HL-60/S4 treated with phorbol 12-myristate 13-acetate at 8.2 ng/mL for 4 days and 3 days (cell line): ENCODE data around the gene HBA1.
"Not testable (repeated sequence)": the region's sequence is repeated elsewhere in the genome, so short reads cannot be mapped to it uniquely, and the experiment has no call there.

ENCODE experiments used
- in situ Hi-C: fragments of 300-500 bp; cut with MboI; formaldehyde crosslinking; loops from 2 replicates; pipeline ENCODE4 v1.15.0; 2022; ENCODE audit warnings: low sequenced_read_pairs

Gene HBA1

GRCh38 chr16:159136-159849 is 17.2 kb upstream of the HBA1 start:
- in situ Hi-C loops, result no loop called here

GRCh38 chr16:160242-160641 is 16.2 kb upstream of the HBA1 start:
- in situ Hi-C loops, result not testable (repeated sequence)

DNA sequence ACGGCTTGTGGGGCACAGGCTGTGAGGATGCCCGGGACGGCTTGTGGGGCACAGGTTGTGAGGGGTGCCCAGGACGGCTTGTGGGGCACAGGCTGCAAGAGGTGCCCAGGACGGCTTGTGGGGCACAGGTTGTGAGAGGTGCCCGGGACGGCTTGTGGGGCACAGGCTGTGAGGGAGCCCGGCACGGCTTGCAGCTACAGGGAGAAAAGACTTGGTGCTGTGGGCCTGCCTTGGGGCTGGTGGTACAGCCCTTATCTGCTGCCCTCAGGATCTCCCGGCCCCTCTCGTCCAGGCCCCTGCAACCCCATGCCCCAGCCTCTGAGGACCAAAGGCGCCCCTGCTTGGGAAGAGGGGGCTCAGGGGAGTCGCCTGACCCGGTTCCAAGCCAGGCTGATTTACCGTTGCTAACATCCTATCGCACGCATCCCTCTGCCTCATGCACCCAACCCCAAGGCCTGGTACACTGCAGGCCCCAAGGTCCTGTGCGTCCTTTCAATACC is 15.7 kb upstream of the HBA1 start:
- in situ Hi-C loops, result no loop called here

GRCh38 chr16:162271-162991 is 14.0 kb upstream of the HBA1 start:
- in situ Hi-C loops, result no loop called here

GRCh38 chr16:163139-163538 is 13.3 kb upstream of the HBA1 start:
- in situ Hi-C loops, result not testable (repeated sequence)

- in situ Hi-C loops, result not testable (repeated sequence)
These were observed 12.8 kb upstream of the HBA1 start for GRCh38 chr16:163696-164095.

- in situ Hi-C loops, result not testable (repeated sequence)
These were observed 12.2 kb upstream of the HBA1 start for GRCh38 chr16:164134-164823.

GRCh38 chr16:164827-165538 is 11.5 kb upstream of the HBA1 start:
- in situ Hi-C loops, result no loop called here

DNA sequence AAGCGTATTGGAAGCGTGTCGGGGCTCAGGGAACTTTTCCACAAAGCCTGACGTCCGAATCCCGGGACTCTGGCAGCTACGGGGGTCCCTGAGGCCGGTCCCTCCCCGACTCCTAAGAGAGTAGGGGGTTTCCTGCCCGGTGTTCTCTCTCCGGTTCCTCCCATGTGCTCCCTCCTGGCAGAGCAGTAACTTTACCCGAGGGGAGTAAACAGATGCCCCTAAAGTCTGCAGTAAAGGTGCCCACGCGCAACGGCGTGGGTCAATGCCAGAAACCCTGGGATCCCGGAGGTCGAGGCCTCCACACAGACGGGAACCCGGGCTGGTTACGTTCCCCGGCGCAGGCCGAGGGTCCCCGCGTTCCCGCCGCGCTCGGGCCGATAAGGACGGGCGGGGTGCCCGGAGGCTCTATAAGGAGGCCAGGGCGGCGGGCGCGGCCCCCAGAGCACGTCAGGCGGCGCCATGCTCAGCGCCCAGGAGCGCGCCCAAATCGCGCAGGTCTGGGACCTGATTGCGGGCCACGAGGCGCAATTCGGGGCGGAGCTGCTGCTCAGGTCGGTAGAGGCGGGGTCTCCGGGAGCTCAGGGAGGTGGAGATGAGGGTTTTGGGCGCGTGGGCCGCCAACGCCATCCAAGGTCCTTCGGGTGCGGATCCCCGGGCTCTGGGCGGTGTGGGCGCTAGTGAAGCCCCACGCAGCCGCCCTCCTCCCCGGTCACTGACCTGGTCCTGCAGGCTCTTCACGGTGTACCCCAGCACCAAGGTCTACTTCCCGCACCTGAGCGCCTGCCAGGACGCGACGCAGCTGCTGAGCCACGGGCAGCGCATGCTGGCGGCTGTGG is 10.7 kb upstream of the HBA1 start, which contains the start of gene HBM:
Gene HBM (plus strand): TSS at position 440 of the 836 bp plus-strand sequence. CDS start 20 bp downstream, at position 460.
- in situ Hi-C loops, result no loop called here

DNA sequence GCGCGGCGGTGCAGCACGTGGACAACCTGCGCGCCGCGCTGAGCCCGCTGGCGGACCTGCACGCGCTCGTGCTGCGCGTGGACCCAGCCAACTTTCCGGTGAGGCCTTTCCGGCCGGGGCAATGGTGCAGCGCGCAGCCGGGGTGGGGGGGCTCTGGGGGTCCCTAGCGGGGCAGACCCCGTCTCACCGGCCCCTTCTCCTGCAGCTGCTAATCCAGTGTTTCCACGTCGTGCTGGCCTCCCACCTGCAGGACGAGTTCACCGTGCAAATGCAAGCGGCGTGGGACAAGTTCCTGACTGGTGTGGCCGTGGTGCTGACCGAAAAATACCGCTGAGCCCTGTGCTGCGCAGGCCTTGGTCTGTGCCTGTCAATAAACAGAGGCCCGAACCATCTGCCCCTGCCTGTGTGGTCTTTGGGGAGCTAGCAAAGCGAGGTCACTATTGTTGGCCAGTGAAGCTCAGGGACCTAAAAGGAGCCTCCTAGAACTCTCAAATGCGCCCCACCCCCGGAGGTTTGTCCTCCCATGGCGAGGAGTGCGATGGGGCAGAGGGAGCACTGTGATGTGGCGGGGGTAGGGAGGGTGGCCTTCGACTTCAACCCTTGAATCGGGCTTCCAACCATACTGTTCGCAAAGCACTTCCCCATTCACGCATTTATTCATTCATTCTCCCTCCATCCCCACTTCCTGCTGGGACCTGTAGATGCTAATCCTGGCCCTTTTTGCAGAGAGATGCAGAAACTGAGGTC is 9.9 kb upstream of the HBA1 start:
- in situ Hi-C loops, result no loop called here

DNA sequence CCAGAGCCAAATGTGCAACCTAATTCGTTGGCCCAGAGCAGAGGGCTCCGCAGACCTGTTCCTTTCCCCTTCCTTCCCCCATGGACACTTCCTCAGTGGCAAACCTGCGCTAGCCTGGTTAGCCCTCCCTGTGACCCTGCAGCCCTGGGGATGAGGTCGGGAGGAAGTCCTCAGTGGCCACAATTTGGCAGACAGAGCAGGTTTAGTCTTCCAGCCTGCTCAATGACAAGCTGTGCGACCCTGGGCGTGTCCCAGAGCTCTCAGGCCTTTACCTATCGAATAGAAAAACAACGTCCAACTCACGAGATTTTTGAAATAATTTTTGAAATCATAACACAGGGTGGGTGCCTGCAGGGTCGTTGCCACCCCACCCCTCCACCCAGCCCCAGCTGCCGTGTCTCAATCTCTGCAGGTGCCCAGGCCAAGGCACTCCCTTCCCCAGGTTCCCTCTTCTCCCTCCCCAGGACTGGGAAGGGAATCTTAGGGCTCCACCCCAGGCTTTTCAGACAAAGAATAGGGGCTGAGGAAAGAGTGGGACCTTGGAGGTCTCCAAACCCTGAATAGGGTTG is 9.3 kb upstream of the HBA1 start:
- in situ Hi-C loops, result no loop called here

GRCh38 chr16:168424-168823 is 8.1 kb upstream of the HBA1 start:
- in situ Hi-C loops, result no loop called here

GRCh38 chr16:169014-169413 is 7.5 kb upstream of the HBA1 start:
- in situ Hi-C loops, result no loop called here

- in situ Hi-C loops, result not testable (repeated sequence)
These were observed 6.4 kb upstream of the HBA1 start for GRCh38 chr16:170088-170507.

DNA sequence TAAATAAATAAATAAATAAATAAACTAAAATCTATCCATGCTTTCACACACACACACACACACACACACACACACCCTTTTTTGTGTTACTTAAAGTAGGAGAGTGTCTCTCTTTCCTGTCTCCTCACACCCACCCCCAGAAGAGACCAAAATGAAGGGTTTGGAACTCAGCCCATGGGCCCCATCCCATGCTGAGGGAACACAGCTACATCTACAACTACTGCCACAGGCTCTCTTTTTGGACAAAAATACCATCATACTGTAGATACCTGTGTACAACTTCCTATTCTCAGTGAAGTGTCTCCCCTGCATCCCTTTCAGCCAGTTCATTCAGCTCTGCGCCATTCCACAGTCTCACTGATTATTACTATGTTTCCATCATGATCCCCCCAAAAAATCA is 5.7 kb upstream of the HBA1 start:
- in situ Hi-C loops, result no loop called here

- in situ Hi-C loops, result not testable (repeated sequence)
These were observed 4.0 kb upstream of the HBA1 start, which contains the start of gene HBA2 for GRCh38 chr16:172374-172941. HBA2 (plus strand) TSS chr16:172876; CDS start chr16:172913, 37 bp downstream.

DNA sequence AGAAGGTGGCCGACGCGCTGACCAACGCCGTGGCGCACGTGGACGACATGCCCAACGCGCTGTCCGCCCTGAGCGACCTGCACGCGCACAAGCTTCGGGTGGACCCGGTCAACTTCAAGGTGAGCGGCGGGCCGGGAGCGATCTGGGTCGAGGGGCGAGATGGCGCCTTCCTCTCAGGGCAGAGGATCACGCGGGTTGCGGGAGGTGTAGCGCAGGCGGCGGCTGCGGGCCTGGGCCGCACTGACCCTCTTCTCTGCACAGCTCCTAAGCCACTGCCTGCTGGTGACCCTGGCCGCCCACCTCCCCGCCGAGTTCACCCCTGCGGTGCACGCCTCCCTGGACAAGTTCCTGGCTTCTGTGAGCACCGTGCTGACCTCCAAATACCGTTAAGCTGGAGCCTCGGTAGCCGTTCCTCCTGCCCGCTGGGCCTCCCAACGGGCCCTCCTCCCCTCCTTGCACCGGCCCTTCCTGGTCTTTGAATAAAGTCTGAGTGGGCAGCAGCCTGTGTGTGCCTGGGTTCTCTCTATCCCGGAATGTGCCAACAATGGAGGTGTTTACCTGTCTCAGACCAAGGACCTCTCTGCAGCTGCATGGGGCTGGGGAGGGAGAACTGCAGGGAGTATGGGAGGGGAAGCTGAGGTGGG is 3.1 kb upstream of the HBA1 start:
- in situ Hi-C loops, result not testable (repeated sequence)
